HEK293 (cell line): ENCODE results near the gene PPFIA3.

ENCODE experiments used
- CTCF ChIA-PET: fragments of 350-600 bp; formaldehyde crosslinking; extraction: SDS; loops from one replicate; lab custom pipeline; 2021; ENCODE audit warnings: antibody characterized with exemption; lab: Yijun Ruan, JAX
- POLR2A ChIA-PET: fragments of 300-600 bp; formaldehyde crosslinking; extraction: SDS; loops from one replicate; lab custom pipeline; 2020; ENCODE audit warnings: antibody characterized with exemption, inconsistent platforms; lab: Yijun Ruan, JAX
- H3K27ac ChIP-seq: fragments of 200-500 bp; sonication (Bioruptor generic); 2 replicates; pipeline ENCODE4 v1.5.1; 2014; ENCODE audit warnings: low read depth, low read length, control low read depth, inconsistent platforms; ENCODE audit errors: extremely low read depth
- H3K36me3 ChIP-seq, 2 experiments: fragments of 200-500 bp in 1 of 2; sonication (Bioruptor generic) in 1 of 2; 1 replicate in 1 of 2; 2 replicates in 1 of 2; pipeline ENCODE4 v1.5.1; 2014 to 2017; ENCODE audit warnings: inconsistent platforms in 2 of 2, low read length in 2 of 2; ENCODE audit not compliant: control insufficient read depth in 2 of 2, insufficient read depth in 1 of 2
- H3K4me1 ChIP-seq: fragments of 200-500 bp; sonication (Bioruptor generic); 2 replicates; pipeline ENCODE4 v1.5.1; 2014; ENCODE audit warnings: mild to moderate bottlenecking, low read length, inconsistent platforms; ENCODE audit not compliant: control insufficient read depth, insufficient read depth
- H3K4me3 ChIP-seq: 2 replicates; pipeline ENCODE4 v1.5.1; 2011; ENCODE audit warnings: low read depth, mild to moderate bottlenecking, control low read depth, low read length, moderate library complexity
- H3K9me3 ChIP-seq: fragments of 200-500 bp; sonication (Bioruptor generic); 2 replicates; pipeline ENCODE4 v1.5.1; 2014; ENCODE audit warnings: low read depth, low read length, inconsistent platforms; ENCODE audit not compliant: control insufficient read depth, insufficient read depth
- GLI2 ChIP-seq: fragments of 450-650 bp; formaldehyde crosslinking; IDR thresholded peaks from 2 replicates; pipeline ENCODE4; 2017; ENCODE audit warnings: missing biosample characterization, missing genetic modification characterization, low read depth, borderline replicate concordance
- IKZF3 ChIP-seq: fragments of 450-650 bp; IDR thresholded peaks from 2 replicates; pipeline ENCODE4 v1.5.0; 2018; ENCODE audit warnings: missing biosample characterization, mild to moderate bottlenecking, missing genetic modification characterization, moderate library complexity
- MZF1 ChIP-seq: fragments of 450-650 bp; formaldehyde crosslinking; IDR thresholded peaks from 2 replicates; pipeline ENCODE4 v1.5.1; 2017; ENCODE audit warnings: missing biosample characterization, missing genetic modification characterization, borderline replicate concordance
- PRDM1 ChIP-seq: fragments of 450-650 bp; formaldehyde crosslinking; IDR thresholded peaks from 2 replicates; pipeline ENCODE4; 2016; ENCODE audit warnings: missing biosample characterization, missing genetic modification characterization
- PRDM4 ChIP-seq: fragments of 450-650 bp; formaldehyde crosslinking; IDR thresholded peaks from 2 replicates; pipeline ENCODE4 v1.5.1; 2017; ENCODE audit warnings: missing biosample characterization, missing genetic modification characterization
- SP3 ChIP-seq: fragments of 450-650 bp; formaldehyde crosslinking; IDR thresholded peaks from 2 replicates; pipeline ENCODE4 v1.5.1; 2016; ENCODE audit warnings: missing biosample characterization, missing genetic modification characterization
- ZBTB10 ChIP-seq: fragments of 450-650 bp; formaldehyde crosslinking; IDR thresholded peaks from 2 replicates; pipeline ENCODE4 v1.5.1; 2016; ENCODE audit warnings: missing biosample characterization, missing genetic modification characterization
- ZIC2 ChIP-seq: fragments of 450-650 bp; formaldehyde crosslinking; IDR thresholded peaks from 2 replicates; pipeline ENCODE4 v1.5.1; 2016; ENCODE audit warnings: missing biosample characterization, missing genetic modification characterization
- ZNF146 ChIP-seq: fragments of 450-650 bp; formaldehyde crosslinking; IDR thresholded peaks from 2 replicates; pipeline ENCODE4 v1.5.1; 2016; ENCODE audit warnings: missing biosample characterization, missing genetic modification characterization
- ZNF2 ChIP-seq: fragments of 450-650 bp; formaldehyde crosslinking; IDR thresholded peaks from 2 replicates; pipeline ENCODE4 v1.5.1; 2016; ENCODE audit warnings: missing biosample characterization, missing genetic modification characterization
- ZNF280C ChIP-seq: fragments of 450-650 bp; formaldehyde crosslinking; IDR thresholded peaks from 2 replicates; pipeline ENCODE4 v1.5.1; 2016; ENCODE audit warnings: missing biosample characterization, missing genetic modification characterization
- ZNF391 ChIP-seq: fragments of 450-650 bp; formaldehyde crosslinking; IDR thresholded peaks from 2 replicates; pipeline ENCODE4 v1.5.1; 2016; ENCODE audit warnings: low read depth, missing biosample characterization, missing genetic modification characterization, borderline replicate concordance
- ZNF433 ChIP-seq: fragments of 450-650 bp; formaldehyde crosslinking; IDR thresholded peaks from 2 replicates; pipeline ENCODE4 v1.5.1; 2016; ENCODE audit warnings: missing biosample characterization, missing genetic modification characterization, low read depth
- ZNF510 ChIP-seq: fragments of 450-650 bp; formaldehyde crosslinking; IDR thresholded peaks from 2 replicates; pipeline ENCODE4 v1.5.1; 2018; ENCODE audit warnings: mild to moderate bottlenecking, missing genetic modification characterization, missing biosample characterization; ENCODE audit not compliant: insufficient replicate concordance
- ZNF548 ChIP-seq: fragments of 450-650 bp; formaldehyde crosslinking; IDR thresholded peaks from 2 replicates; pipeline ENCODE4 v1.5.1; 2016; ENCODE audit warnings: missing biosample characterization, missing genetic modification characterization
- ZNF549 ChIP-seq: fragments of 450-650 bp; IDR thresholded peaks from 2 replicates; pipeline ENCODE4 v1.5.1; 2018; ENCODE audit warnings: missing biosample characterization, missing genetic modification characterization, mild to moderate bottlenecking, inconsistent platforms, moderate library complexity
- ZNF621 ChIP-seq: fragments of 450-650 bp; formaldehyde crosslinking; IDR thresholded peaks from 2 replicates; pipeline ENCODE4 v1.5.1; 2017; ENCODE audit warnings: missing biosample characterization, missing genetic modification characterization
- ZNF677 ChIP-seq: fragments of 450-650 bp; IDR thresholded peaks from 2 replicates; pipeline ENCODE4 v1.5.0; 2018; ENCODE audit warnings: missing biosample characterization, mild to moderate bottlenecking, missing genetic modification characterization, moderate library complexity
- ZNF747 ChIP-seq: fragments of 450-650 bp; formaldehyde crosslinking; IDR thresholded peaks from 2 replicates; pipeline ENCODE4 v1.5.1; 2016; ENCODE audit warnings: missing biosample characterization, missing genetic modification characterization
- ZNF785 ChIP-seq: fragments of 450-650 bp; formaldehyde crosslinking; IDR thresholded peaks from 2 replicates; pipeline ENCODE4 v1.5.1; 2016; ENCODE audit warnings: missing biosample characterization, missing genetic modification characterization
- ZNF792 ChIP-seq: fragments of 450-650 bp; formaldehyde crosslinking; IDR thresholded peaks from 2 replicates; pipeline ENCODE4 v1.5.1; 2016; ENCODE audit warnings: missing biosample characterization, missing genetic modification characterization
- ZSCAN16 ChIP-seq: fragments of 450-650 bp; formaldehyde crosslinking; IDR thresholded peaks from 2 replicates; pipeline ENCODE4 v1.5.1; 2016; ENCODE audit warnings: missing biosample characterization, missing genetic modification characterization
- ZSCAN18 ChIP-seq: fragments of 450-650 bp; formaldehyde crosslinking; IDR thresholded peaks from 2 replicates; pipeline ENCODE4 v1.5.1; 2016; ENCODE audit warnings: missing biosample characterization, missing genetic modification characterization
- ZSCAN30 ChIP-seq: fragments of 450-650 bp; IDR thresholded peaks from 2 replicates; pipeline ENCODE4 v1.5.1; 2018; ENCODE audit warnings: missing biosample characterization, mild to moderate bottlenecking, missing genetic modification characterization, moderate library complexity
- TF ChIP-seq, protein P1 (sequence below): fragments of 450-650 bp; formaldehyde crosslinking; IDR thresholded peaks from 2 replicates; pipeline ENCODE4 v1.5.1; 2016; ENCODE audit warnings: missing biosample characterization, missing genetic modification characterization, borderline replicate concordance

The PPFIA3 gene

DNA sequence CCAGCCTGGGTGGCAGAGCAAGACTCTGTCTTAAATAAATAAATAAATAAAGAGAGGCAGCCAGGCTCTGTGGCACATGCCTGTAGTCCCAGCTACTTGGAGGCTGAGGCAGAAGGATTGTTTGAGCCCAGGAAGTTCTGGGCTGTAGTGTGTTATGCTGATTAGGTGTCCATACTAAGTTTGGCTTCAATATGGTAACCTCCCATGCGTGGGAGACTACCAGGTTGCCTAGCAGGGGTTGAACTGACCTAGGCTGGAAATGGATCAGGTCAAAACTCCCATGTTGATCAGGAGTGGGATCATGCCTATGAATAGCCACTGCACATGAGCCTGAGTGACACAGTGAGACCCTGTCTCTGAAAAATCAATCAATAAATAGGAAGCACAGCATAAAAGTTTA is 38.1 kb upstream of the PPFIA3 start:
- H3K4me1 ChIP-seq: peaks cover 3% of the 10 kb centered on the region; the same call in 1 of the 2 replicates
- CTCF ChIA-PET: interaction anchor here (0.6 to 2.2 kb wide), 6 partner anchors 7 to 144 kb away, joined by 3 to 10 read pairs (median 4); no protein-coding TSS in a partner anchor
- H3K4me3 ChIP-seq: no peak overlapping the region
- no peak overlapping the region for H3K27ac ChIP-seq
- no peak for TF ChIP-seq ZNF280C
- no peak for TF ChIP-seq ZNF548
- TF ChIP-seq ZNF792: no peak
- TF ChIP-seq PRDM1: no peak
- TF ChIP-seq ZSCAN16: no peak
- no peak for TF ChIP-seq ZNF621 (tag by site-specific recombination)
- no peak for TF ChIP-seq ZNF677 (tag by site-specific recombination)
- TF ChIP-seq ZNF549: no peak
- no peak for TF ChIP-seq ZNF146 (tag by site-specific recombination)
- no peak for TF ChIP-seq ZNF510 (tag by site-specific recombination)
- TF ChIP-seq ZNF433 (tag by site-specific recombination): no peak
- H3K9me3 ChIP-seq: no peaks in the 10 kb centered on the region
- peaks cover 0 to 4% of the 10 kb centered on the region in 2 experiments; a peak in 2 of 3 replicates for H3K36me3 ChIP-seq
- POLR2A ChIA-PET: no interaction called here

GRCh38 chr19:49084206-49085019 is 34.9 kb upstream of the PPFIA3 start:
- ChIA-PET CTCF (interaction anchor here (1.0 kb wide), 1 partner anchor 11 kb away, joined by 3 read pairs; no protein-coding TSS in a partner anchor), POLR2A (no interaction called here)
- Histone ChIP-seq H3K9me3 (no peaks in the 10 kb centered on the region), H3K36me3 (peaks cover 28 to 31% of the 10 kb centered on the region in 2 experiments), H3K4me1 (peaks cover 5% of the 10 kb centered on the region; the same call in 1 of the 2 replicates), H3K27ac (peak overlapping the region; percentile 56), H3K4me3 (peak overlapping the region; percentile 29)
- no peak for TF ChIP-seq IKZF3 (tag by site-specific recombination)
- TF ChIP-seq, protein P1, sequence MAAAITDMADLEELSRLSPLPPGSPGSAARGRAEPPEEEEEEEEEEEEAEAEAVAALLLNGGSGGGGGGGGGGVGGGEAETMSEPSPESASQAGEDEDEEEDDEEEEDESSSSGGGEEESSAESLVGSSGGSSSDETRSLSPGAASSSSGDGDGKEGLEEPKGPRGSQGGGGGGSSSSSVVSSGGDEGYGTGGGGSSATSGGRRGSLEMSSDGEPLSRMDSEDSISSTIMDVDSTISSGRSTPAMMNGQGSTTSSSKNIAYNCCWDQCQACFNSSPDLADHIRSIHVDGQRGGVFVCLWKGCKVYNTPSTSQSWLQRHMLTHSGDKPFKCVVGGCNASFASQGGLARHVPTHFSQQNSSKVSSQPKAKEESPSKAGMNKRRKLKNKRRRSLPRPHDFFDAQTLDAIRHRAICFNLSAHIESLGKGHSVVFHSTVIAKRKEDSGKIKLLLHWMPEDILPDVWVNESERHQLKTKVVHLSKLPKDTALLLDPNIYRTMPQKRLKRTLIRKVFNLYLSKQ (tag by site-specific recombination): no peak
- no peak for TF ChIP-seq ZNF785
- TF ChIP-seq PRDM4: no peak
- peak; percentile 59; the same call in 1 of the 2 replicates for TF ChIP-seq ZSCAN30 (tag by site-specific recombination)
- no peak for TF ChIP-seq ZIC2
- TF ChIP-seq ZNF2: peak; percentile 12; the same call in 1 of the 2 replicates
- no peak for TF ChIP-seq MZF1
- no peak for TF ChIP-seq SP3 (tag by site-specific recombination)
- no peak for TF ChIP-seq ZNF747
- 0 out of 2 replicates have a peak, but pooled peaks have one; percentile 81 for TF ChIP-seq ZSCAN18 (tag by site-specific recombination)
- no peak for TF ChIP-seq GLI2 (tag by site-specific recombination)
- TF ChIP-seq ZBTB10 (tag by site-specific recombination): no peak
- no peak for TF ChIP-seq ZNF391 (tag by site-specific recombination)
